Lung (tissue), 12 donors: ENCODE data around the gene ALLC. TPM values are rescaled to one million over a fixed set of nuclear protein-coding genes. Genes with fewer than 3 reads are reported as not detected.
"Not testable (repeated sequence)": the region's sequence is repeated elsewhere in the genome, so short reads cannot be mapped to it uniquely, and the experiment has no call there.

ENCODE experiments used
- ATAC-seq: fragments of 200-7000 bp; cut with Tn5 transposase; one replicate; pipeline ENCODE4 v1.9.1; 2020; ENCODE audit warnings: moderate number of reproducible peaks; ENCODE audit not compliant: insufficient read depth, low FRiP score
- DNase-seq, 3 donors: peaks; one replicate each; pipeline ENCODE4 v3.0.0-alpha.2; 2013 to 2017
- H3K27ac ChIP-seq, 2 donors: one replicate each; pipeline ENCODE4 v1.5.1; 2013; ENCODE audit warnings: mild to moderate bottlenecking in 2 of 2, moderate library complexity in 2 of 2, control low read depth in 1 of 2, inconsistent platforms in 1 of 2, low read depth in 1 of 2, low read length in 1 of 2
- H3K27me3 ChIP-seq, 3 donors: one replicate each; pipeline ENCODE4 v1.5.1; 2013; ENCODE audit warnings: low read length in 2 of 3; ENCODE audit not compliant: control insufficient read depth in 3 of 3, insufficient read depth in 3 of 3
- H3K36me3 ChIP-seq, 4 donors: one replicate each; pipeline ENCODE4 v1.5.1; 2013; ENCODE audit warnings: low read length in 4 of 4, mild to moderate bottlenecking in 1 of 4, moderate library complexity in 1 of 4; ENCODE audit not compliant: control insufficient read depth in 4 of 4, insufficient read depth in 4 of 4
- H3K4me1 ChIP-seq, 5 donors: one replicate each; pipeline ENCODE4 v1.5.1; 2013; ENCODE audit warnings: low read length in 5 of 5, mild to moderate bottlenecking in 2 of 5, moderate library complexity in 1 of 5; ENCODE audit not compliant: control insufficient read depth in 5 of 5, insufficient read depth in 5 of 5
- H3K4me3 ChIP-seq: one replicate; pipeline ENCODE4 v1.5.1; 2013; ENCODE audit warnings: mild to moderate bottlenecking, control low read depth, moderate library complexity
- H3K9ac ChIP-seq, 2 donors: one replicate each; pipeline ENCODE4 v1.5.1; 2013; ENCODE audit warnings: low read length in 2 of 2, control low read depth in 1 of 2; ENCODE audit not compliant: insufficient read depth in 1 of 2
- H3K9me3 ChIP-seq, 4 donors: one replicate each; pipeline ENCODE4 v1.5.1; 2013; ENCODE audit warnings: low read length in 3 of 4, mild to moderate bottlenecking in 1 of 4, moderate library complexity in 1 of 4; ENCODE audit not compliant: control insufficient read depth in 4 of 4, insufficient read depth in 3 of 4
- CTCF ChIP-seq: IDR thresholded peaks from 2 replicates; pipeline ENCODE4 v1.5.1; 2012; ENCODE audit warnings: mild to moderate bottlenecking; ENCODE audit errors: control extremely low read depth, extremely low read depth
- WGBS, 2 donors: extraction: QIAGEN DNeasy Blood & Tissue Kit; methylation state at CpG; one replicate each; pipeline ENCODE4 v1.1.7; 2013; 5-methylcytosine and 5-hydroxymethylcytosine counted together
- polyA plus RNA-seq, 2 donors: library from polyadenylated mRNA; stranded (reverse); fragments of 200-250 nt; gene quantifications; one replicate each; pipeline ENCODE4 v1.2.1, GENCODE V29; 2013
- total RNA-seq, 2 donors: library from RNA; depleted of rRNA in 1 of 2; stranded (reverse); fragments of >200 nt in 1 of 2; gene quantifications; one replicate each; pipeline ENCODE4 v1.2.1, GENCODE V29; 2014 to 2021
- donor health status: control.
- donor health status: control.
- donor health status: Bipolar disorder and iron deficiency.
- donor health status: healthy.
- donor health status: DM: yes; HTN: yes; CAD: no.

ALLC gene
- total and polyA plus RNA-seq, 4 donors: 0.06 TPM; not detected in 3

GRCh38 chr2:3659447-3660432 is 1.7 kb downstream of the ALLC start:
- peak overlapping the region in 1 of 2 donors; percentile 30 for H3K9ac ChIP-seq
- TF ChIP-seq CTCF: no peak
- H3K27ac ChIP-seq: peak overlapping the region in 1 of 2 donors; percentile 16
- DNase-seq (peak; percentile 74 to 87 (median 75)), ATAC-seq (no peak)
- 73 to 76% methylated on average over 26 of the region's 26 CpGs for WGBS, 2 donors
- H3K27me3 ChIP-seq: no peaks in the 10 kb centered on the region
- no peaks in the 10 kb centered on the region for H3K36me3 ChIP-seq
- no peak overlapping the region for H3K4me3 ChIP-seq
- H3K9me3 ChIP-seq: no peaks in the 10 kb centered on the region
- peaks cover 0 to 30% (median 6%) of the 10 kb centered on the region in 5 donors for H3K4me1 ChIP-seq

- not testable (repeated sequence) for H3K9ac ChIP-seq, DNase-seq, H3K9me3 ChIP-seq, ATAC-seq, H3K27me3 ChIP-seq, H3K27ac ChIP-seq, H3K36me3 ChIP-seq, H3K4me3 ChIP-seq
- peaks cover 0 to 30% (median 6%) of the 10 kb centered on the region in 5 donors for H3K4me1 ChIP-seq
- WGBS, 2 donors: 87 to 91% methylated on average over 7 of the region's 7 CpGs
These were observed 2.6 kb downstream of the ALLC start for GRCh38 chr2:3660640-3661039.

- 95 to 99% methylated on average over 3 of the region's 3 CpGs for WGBS, 2 donors
These were observed 3.2 kb downstream of the ALLC start for GRCh38 chr2:3661149-3661660.

More at GRCh38 chr2:3661149-3661660, 3.2 kb downstream of the ALLC start:
- Histone ChIP-seq H3K4me1 (peaks cover 0 to 29% (median 6%) of the 10 kb centered on the region in 5 donors), H3K27me3 (no peaks in the 10 kb centered on the region), H3K27ac (no peak overlapping the region), H3K9me3 (no peaks in the 10 kb centered on the region), H3K9ac (no peak overlapping the region), H3K4me3 (no peak overlapping the region), H3K36me3 (no peaks in the 10 kb centered on the region)
- no peak for DNase-seq
- TF ChIP-seq CTCF: no peak
- no peak for ATAC-seq
